Testis (tissue), 2 donors: ENCODE measurements around the gene B3GLCT.

Source experiments
- POLR2A ChIP-seq: fragments of 450-650 bp; IDR thresholded peaks from one replicate; pipeline ENCODE4 v1.6.1; 2017; ENCODE audit warnings: antibody characterized with exemption, mild to moderate bottlenecking, moderate library complexity
- TF ChIP-seq, protein P1 (sequence below), 3 experiments: fragments of 450-650 bp in 2 of 3; fragments of 200-600 bp in 1 of 3; sonication (generic) in 1 of 3; IDR thresholded peaks; one replicate each; pipeline ENCODE4 v1.5.1; 2016 to 2019; ENCODE audit warnings: antibody characterized with exemption in 3 of 3, mild to moderate bottlenecking in 2 of 3, moderate library complexity in 1 of 3

DNA sequence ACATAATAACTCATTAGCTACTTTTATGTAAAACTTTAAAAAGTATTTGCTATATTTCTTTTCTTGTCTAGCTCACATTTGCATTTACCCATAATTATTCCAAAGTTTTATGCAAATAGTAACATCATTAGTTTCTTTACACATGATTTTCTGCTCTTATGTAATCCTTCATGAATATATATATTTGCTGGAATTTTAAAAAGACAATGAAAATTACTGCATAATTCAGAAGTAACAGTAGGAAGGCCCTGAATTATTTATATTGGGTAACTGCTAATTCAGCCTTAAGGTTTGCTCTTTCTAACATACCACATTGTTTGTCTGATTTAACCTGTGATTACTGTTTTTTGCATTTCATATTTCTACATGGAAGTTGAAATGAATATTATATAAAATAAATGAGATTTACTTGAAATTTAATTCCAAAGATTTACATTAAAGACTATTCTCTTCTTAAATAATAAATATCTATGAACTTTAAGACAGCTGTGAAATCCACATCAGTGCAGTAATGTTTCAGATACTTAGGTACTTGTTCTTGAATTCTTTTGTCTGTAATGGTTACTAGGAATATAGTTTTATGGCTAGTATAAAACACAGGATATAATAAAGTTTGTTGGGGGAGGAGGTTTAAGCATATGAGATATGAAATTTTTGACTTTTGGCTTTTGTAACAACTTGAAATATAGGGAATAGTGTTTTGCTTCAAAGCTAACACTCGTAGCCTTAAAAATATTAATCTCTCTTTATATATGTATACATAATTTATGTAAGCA is 46.0 kb downstream of the B3GLCT start:
- no peak for TF ChIP-seq POLR2A
- TF ChIP-seq, protein P1, sequence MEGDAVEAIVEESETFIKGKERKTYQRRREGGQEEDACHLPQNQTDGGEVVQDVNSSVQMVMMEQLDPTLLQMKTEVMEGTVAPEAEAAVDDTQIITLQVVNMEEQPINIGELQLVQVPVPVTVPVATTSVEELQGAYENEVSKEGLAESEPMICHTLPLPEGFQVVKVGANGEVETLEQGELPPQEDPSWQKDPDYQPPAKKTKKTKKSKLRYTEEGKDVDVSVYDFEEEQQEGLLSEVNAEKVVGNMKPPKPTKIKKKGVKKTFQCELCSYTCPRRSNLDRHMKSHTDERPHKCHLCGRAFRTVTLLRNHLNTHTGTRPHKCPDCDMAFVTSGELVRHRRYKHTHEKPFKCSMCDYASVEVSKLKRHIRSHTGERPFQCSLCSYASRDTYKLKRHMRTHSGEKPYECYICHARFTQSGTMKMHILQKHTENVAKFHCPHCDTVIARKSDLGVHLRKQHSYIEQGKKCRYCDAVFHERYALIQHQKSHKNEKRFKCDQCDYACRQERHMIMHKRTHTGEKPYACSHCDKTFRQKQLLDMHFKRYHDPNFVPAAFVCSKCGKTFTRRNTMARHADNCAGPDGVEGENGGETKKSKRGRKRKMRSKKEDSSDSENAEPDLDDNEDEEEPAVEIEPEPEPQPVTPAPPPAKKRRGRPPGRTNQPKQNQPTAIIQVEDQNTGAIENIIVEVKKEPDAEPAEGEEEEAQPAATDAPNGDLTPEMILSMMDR (IDR thresholded peaks at IDR 0.05), result no peak
